Testis (tissue), 3 donors: ENCODE measurements around the gene CDH20. TPM values are rescaled to one million over a fixed set of nuclear protein-coding genes. Genes with fewer than 3 reads are reported as not detected.

Experiments used
- DNase-seq: peaks from one replicate; pipeline ENCODE4 v3.0.0-alpha.2; 2019
- H3K27ac ChIP-seq, 2 donors: fragments of 200-600 bp; sonication (generic); one replicate each; pipeline ENCODE4 v1.5.1; 2019
- H3K27me3 ChIP-seq: fragments of 200-600 bp; sonication (generic); one replicate; pipeline ENCODE4 v1.5.1; 2019
- H3K36me3 ChIP-seq: fragments of 200-600 bp; sonication (generic); one replicate; pipeline ENCODE4 v1.5.1; 2017; ENCODE audit warnings: low read depth; ENCODE audit errors: missing control alignments
- H3K4me1 ChIP-seq: fragments of 200-600 bp; sonication (generic); one replicate; pipeline ENCODE4 v1.5.1; 2019
- H3K4me3 ChIP-seq, 2 donors: fragments of 200-600 bp; sonication (generic); one replicate each; pipeline ENCODE4 v1.5.1; 2017 to 2019
- H3K9me3 ChIP-seq: fragments of 200-600 bp; sonication (generic); one replicate; pipeline ENCODE4 v1.5.1; 2017
- CTCF ChIP-seq, 3 experiments: fragments of 450-650 bp in 2 of 3; fragments of 200-600 bp in 1 of 3; sonication (generic) in 1 of 3; IDR thresholded peaks; one replicate each; pipeline ENCODE4 v1.5.1; 2016 to 2019; ENCODE audit warnings: antibody characterized with exemption in 3 of 3, mild to moderate bottlenecking in 2 of 3, moderate library complexity in 1 of 3
- POLR2A ChIP-seq: fragments of 450-650 bp; IDR thresholded peaks from one replicate; pipeline ENCODE4 v1.6.1; 2017; ENCODE audit warnings: antibody characterized with exemption, mild to moderate bottlenecking, moderate library complexity
- WGBS, 2 donors: methylation state at CpG; one replicate each; pipeline ENCODE4 v1.1.5; 2018; 5-methylcytosine and 5-hydroxymethylcytosine counted together
- intact Hi-C: fragments of 100-400 bp; cut with DNase I; formaldehyde crosslinking; loops from one replicate; pipeline ENCODE4 v1.15.1; 2023; ENCODE audit warnings: low total_unique reads
- polyA plus RNA-seq: library from polyadenylated mRNA; stranded (reverse); fragments of 350-450 nt; fragmentation: Illumina TruSeq; extraction: RNeasy Lipid Tissue Mini Kit (QIAGEN cat#74804); gene quantifications from one replicate; pipeline ENCODE4 v1.2.3, GENCODE V29; 2014; ENCODE audit warnings: low read depth, low replicate concordance; ENCODE audit not compliant: insufficient read depth
- total RNA-seq, 2 donors: library from RNA; depleted of rRNA; stranded (reverse); fragments of >200 nt; gene quantifications; one replicate each; pipeline ENCODE4 v1.2.3, GENCODE V29; 2016

CDH20 gene
- total and polyA plus RNA-seq, 3 donors from 2014 or later: 0.16 to 0.88 (median 0.37) TPM

DNA sequence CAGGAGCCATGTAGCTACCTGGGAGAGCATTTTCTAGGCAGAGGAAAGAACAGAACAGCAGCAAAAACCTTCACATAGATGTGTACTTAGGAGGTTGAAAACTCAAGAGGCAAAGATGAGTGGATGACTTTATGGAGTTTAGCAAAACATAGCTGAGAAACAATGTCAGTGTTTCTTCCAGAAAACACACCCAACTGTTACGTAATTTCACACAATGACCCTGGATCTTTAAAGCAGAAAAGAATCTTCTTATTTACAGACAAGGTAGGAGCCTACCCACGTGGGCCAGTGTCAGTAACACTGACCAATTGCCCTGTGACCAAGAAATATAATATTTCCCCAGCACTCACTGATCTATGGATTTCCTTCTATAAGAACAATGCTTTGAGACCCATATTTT lies 254.6 kb downstream of the CDH20 start:
- Histone ChIP-seq H3K27ac (no peak overlapping the region), H3K4me3 (no peak overlapping the region), H3K9me3 (no peaks in the 10 kb centered on the region), H3K36me3 (no peaks in the 10 kb centered on the region), H3K27me3 (no peaks in the 10 kb centered on the region), H3K4me1 (peaks cover 10% of the 10 kb centered on the region)
- no peak for TF ChIP-seq POLR2A
- no peak for TF ChIP-seq CTCF (IDR thresholded peaks at IDR 0.05)
- WGBS, 2 donors: 64 to 72% methylated on average over 2 of the region's 2 CpGs
- DNase-seq: no peak
- intact Hi-C loops: no loop called here

- no peak for DNase-seq
- Histone ChIP-seq H3K27me3 (no peaks in the 10 kb centered on the region), H3K9me3 (no peaks in the 10 kb centered on the region), H3K4me1 (peaks cover 10% of the 10 kb centered on the region), H3K27ac (no peak overlapping the region), H3K36me3 (no peaks in the 10 kb centered on the region), H3K4me3 (no peak overlapping the region)
- WGBS, 2 donors: 76 to 85% methylated on average over 6 of the region's 6 CpGs
- TF ChIP-seq CTCF (IDR thresholded peaks at IDR 0.05): no peak
- TF ChIP-seq POLR2A: no peak
- intact Hi-C loops: no loop called here
Observed at GRCh38 chr18:61589053-61589723, 256.0 kb downstream of the CDH20 start.

- TF ChIP-seq POLR2A: no peak
- TF ChIP-seq CTCF (IDR thresholded peaks at IDR 0.05): no peak
- Histone ChIP-seq H3K27me3 (no peaks in the 10 kb centered on the region), H3K27ac (no peak overlapping the region), H3K9me3 (no peaks in the 10 kb centered on the region), H3K36me3 (no peaks in the 10 kb centered on the region), H3K4me1 (peaks cover 7% of the 10 kb centered on the region), H3K4me3 (no peak overlapping the region)
- 41 to 53% methylated on average over 4 of the region's 4 CpGs for WGBS, 2 donors
- DNase-seq: no peak
- intact Hi-C loops: no loop called here
Observed at GRCh38 chr18:61589724-61590065, 256.5 kb downstream of the CDH20 start.

- DNase-seq: no peak
- Histone ChIP-seq H3K27ac (no peak overlapping the region), H3K27me3 (no peaks in the 10 kb centered on the region), H3K9me3 (no peaks in the 10 kb centered on the region), H3K4me3 (no peak overlapping the region), H3K4me1 (no peaks in the 10 kb centered on the region), H3K36me3 (no peaks in the 10 kb centered on the region)
- intact Hi-C loops: no loop called here
- TF ChIP-seq POLR2A (no peak), CTCF (IDR thresholded peaks at IDR 0.05) (no peak)
Observed at GRCh38 chr18:61591253-61591652, 258.0 kb downstream of the CDH20 start.

DNA sequence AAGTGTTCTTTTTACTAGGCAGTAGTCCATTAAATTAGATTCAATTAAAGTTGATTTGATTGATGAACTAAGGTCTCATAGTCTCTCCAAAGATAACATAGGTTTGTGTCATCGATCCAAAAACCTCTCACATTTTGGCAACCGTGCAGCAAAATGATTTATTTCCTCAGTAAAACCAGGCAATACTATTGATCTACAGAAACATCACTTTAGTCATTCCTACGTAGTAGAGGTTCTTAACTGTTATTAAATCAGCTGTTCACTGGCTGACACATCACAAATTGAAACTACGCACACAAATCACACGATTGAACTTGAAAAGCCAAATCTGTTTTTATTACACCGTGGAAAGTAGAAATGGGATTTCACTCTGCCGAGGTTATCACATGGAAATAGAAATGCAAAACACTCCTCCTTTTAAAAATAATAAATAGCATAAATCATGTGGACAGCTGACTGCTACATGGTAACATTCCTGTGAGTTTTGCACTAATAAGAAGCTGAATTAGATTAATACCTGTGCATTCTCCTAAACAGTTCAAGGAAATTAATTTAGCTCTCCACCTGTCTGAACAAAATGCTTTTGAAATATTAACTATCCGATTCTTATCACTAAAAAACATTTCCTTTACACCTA lies 262.5 kb downstream of the CDH20 start:
- no peak overlapping the region for H3K4me3 ChIP-seq
- DNase-seq: no peak
- no peaks in the 10 kb centered on the region for H3K9me3 ChIP-seq
- 30 to 43% methylated on average over 8 of the region's 8 CpGs for whole genome bisulfite sequencing, 2 donors
- no peaks in the 10 kb centered on the region for H3K4me1 ChIP-seq
- H3K27ac ChIP-seq: no peak overlapping the region
- no peaks in the 10 kb centered on the region for H3K36me3 ChIP-seq
- intact Hi-C loops: no loop called here
- TF ChIP-seq CTCF (IDR thresholded peaks at IDR 0.05) (no peak), POLR2A (no peak)
- H3K27me3 ChIP-seq: no peaks in the 10 kb centered on the region
